C4-2B (cell line): ENCODE measurements around the gene NUMB.

ENCODE experiments used
- ZFX ChIP-seq: fragments of 450-650 bp; IDR thresholded peaks from 2 replicates; pipeline ENCODE4 v1.6.1; 2017
- TF ChIP-seq, protein P1 (sequence below): fragments of 450-650 bp; conservative IDR thresholded peaks from 2 replicates; pipeline ENCODE4 v1.5.1; 2017; ENCODE audit warnings: mild to moderate bottlenecking

DNA sequence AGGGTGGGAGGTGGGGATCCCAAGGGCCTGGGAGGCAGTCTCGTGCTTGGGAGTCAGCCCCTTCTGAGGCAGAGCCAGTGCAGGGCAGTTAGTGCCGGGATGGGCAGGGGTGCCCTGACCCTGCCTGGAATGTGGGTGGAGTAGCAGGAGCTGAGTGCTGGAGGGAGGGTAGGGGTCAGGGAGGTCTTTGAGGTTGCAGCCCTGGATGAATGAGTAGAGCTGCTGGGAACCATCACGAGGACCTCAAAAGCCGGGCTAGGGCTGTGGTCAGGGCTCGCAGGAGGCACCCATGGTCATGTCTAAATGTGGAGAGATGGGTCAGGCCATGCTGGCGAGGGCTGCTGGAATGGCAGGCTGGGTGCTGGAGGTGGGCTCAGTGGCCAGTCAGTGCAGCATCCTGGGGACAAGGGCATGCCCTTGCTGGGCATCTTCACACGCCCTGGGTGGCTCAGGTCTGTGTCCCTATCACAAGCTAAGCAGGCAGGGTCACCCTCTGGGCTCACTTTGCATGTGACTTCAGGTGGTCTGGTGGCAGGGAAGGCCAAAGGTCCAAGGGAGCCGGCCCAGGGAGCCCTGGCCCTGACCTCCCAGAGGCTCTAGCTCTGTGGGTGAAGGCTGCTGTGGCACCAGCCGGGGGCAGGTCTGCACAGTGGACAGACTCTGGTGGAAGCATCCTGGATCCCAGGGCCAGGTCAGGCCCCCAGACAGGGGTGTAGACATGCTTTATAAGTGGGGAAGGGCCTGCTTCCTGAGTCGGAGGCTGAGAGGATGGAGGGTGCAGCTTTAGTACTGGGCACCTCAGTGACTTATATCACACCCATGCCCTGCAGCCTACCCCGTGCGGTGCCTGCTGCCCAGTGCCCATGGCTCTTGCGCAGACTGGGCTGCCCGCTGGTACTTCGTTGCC, 196.6 kb downstream of the NUMB start:
- TF ChIP-seq, protein P1, sequence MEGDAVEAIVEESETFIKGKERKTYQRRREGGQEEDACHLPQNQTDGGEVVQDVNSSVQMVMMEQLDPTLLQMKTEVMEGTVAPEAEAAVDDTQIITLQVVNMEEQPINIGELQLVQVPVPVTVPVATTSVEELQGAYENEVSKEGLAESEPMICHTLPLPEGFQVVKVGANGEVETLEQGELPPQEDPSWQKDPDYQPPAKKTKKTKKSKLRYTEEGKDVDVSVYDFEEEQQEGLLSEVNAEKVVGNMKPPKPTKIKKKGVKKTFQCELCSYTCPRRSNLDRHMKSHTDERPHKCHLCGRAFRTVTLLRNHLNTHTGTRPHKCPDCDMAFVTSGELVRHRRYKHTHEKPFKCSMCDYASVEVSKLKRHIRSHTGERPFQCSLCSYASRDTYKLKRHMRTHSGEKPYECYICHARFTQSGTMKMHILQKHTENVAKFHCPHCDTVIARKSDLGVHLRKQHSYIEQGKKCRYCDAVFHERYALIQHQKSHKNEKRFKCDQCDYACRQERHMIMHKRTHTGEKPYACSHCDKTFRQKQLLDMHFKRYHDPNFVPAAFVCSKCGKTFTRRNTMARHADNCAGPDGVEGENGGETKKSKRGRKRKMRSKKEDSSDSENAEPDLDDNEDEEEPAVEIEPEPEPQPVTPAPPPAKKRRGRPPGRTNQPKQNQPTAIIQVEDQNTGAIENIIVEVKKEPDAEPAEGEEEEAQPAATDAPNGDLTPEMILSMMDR: no peak
- no peak for TF ChIP-seq ZFX
